Upper lobe of right lung (tissue), 1 donor: ENCODE results near the gene SSC4D. TPM values are rescaled to one million over a fixed set of nuclear protein-coding genes. Genes with fewer than 3 reads are reported as not detected.
A peak's percentile ranks its signal among the peaks of the same experiment; 100 is the strongest.

Experiments used
- ATAC-seq: fragments of 200-7000 bp; cut with Tn5 transposase; one replicate; pipeline ENCODE4 v1.9.1; 2020; ENCODE audit warnings: mild to moderate bottlenecking, moderate library complexity
- DNase-seq: peaks from one replicate; pipeline ENCODE4 v3.0.0-alpha.2; 2020
- H3K27ac ChIP-seq: fragments of 200-600 bp; one replicate; pipeline ENCODE4 v1.8.0; 2022
- H3K27me3 ChIP-seq: fragments of 200-600 bp; one replicate; pipeline ENCODE4 v1.8.0; 2022; ENCODE audit warnings: mild to moderate bottlenecking
- H3K36me3 ChIP-seq: fragments of 200-600 bp; one replicate; pipeline ENCODE4 v1.8.0; 2022
- H3K4me1 ChIP-seq: fragments of 200-600 bp; one replicate; pipeline ENCODE4 v1.8.0; 2022
- H3K4me3 ChIP-seq: fragments of 200-600 bp; one replicate; pipeline ENCODE4 v1.8.0; 2022; ENCODE audit warnings: mild to moderate bottlenecking
- H3K9me3 ChIP-seq: fragments of 200-600 bp; one replicate; pipeline ENCODE4 v1.8.0; 2022
- intact Hi-C: fragments of 100-400 bp; cut with DNase I; formaldehyde crosslinking; loops from one replicate; pipeline ENCODE4 v1.11.0; 2022
- total RNA-seq: library from RNA; stranded (reverse); fragmentation: NEBNext Ultra II Directional; extraction: Animal tissue kit (Norgen Biotek cat#: 25700); gene quantifications from one replicate; pipeline ENCODE4 v1.2.1, GENCODE V29; 2021
- TF ChIP-seq, protein P1 (sequence below): fragments of 200-600 bp; IDR thresholded peaks from one replicate; pipeline ENCODE4 v1.8.0; 2022; ENCODE audit warnings: antibody characterized with exemption
- donor health status: DM: no; HTN: yes; CAD: no; lungs with severe emphysema.

The SSC4D gene
- total RNA-seq, 1 donor from 2014 or later = 1.1 TPM

- Histone ChIP-seq H3K4me1 (peaks cover 16% of the 10 kb centered on the region), H3K9me3 (no peaks in the 10 kb centered on the region), H3K27ac (no peak overlapping the region), H3K36me3 (no peaks in the 10 kb centered on the region), H3K4me3 (no peak overlapping the region), H3K27me3 (no peaks in the 10 kb centered on the region)
- intact Hi-C loops = no loop called here
- TF ChIP-seq, protein P1, sequence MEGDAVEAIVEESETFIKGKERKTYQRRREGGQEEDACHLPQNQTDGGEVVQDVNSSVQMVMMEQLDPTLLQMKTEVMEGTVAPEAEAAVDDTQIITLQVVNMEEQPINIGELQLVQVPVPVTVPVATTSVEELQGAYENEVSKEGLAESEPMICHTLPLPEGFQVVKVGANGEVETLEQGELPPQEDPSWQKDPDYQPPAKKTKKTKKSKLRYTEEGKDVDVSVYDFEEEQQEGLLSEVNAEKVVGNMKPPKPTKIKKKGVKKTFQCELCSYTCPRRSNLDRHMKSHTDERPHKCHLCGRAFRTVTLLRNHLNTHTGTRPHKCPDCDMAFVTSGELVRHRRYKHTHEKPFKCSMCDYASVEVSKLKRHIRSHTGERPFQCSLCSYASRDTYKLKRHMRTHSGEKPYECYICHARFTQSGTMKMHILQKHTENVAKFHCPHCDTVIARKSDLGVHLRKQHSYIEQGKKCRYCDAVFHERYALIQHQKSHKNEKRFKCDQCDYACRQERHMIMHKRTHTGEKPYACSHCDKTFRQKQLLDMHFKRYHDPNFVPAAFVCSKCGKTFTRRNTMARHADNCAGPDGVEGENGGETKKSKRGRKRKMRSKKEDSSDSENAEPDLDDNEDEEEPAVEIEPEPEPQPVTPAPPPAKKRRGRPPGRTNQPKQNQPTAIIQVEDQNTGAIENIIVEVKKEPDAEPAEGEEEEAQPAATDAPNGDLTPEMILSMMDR = no peak
- DNase-seq (no peak), ATAC-seq (no peak)
Observed at GRCh38 chr7:76383089-76383944, 26.2 kb downstream of the SSC4D start.

DNA sequence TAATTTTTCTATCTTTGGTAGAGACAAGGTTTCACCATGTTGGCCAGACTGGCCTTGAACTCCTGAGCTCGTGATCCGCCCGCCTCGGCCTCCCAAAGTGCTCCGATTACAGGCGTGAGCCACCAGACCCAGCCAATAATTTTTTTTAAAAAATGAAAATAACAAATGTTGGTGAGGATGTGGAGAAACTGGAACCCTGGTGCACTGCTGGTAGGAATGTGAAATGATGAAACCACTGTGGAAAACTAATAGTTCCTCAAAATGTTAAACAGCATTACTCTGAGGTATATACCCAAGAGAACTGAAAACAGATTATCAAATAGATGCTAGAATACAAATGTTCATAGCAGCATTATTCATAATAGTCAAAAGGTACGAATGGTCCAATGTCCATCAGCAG is 27.7 kb downstream of the SSC4D start:
- Histone ChIP-seq H3K9me3 (no peaks in the 10 kb centered on the region), H3K4me3 (no peak overlapping the region), H3K36me3 (no peaks in the 10 kb centered on the region), H3K27me3 (no peaks in the 10 kb centered on the region), H3K27ac (no peak overlapping the region), H3K4me1 (peaks cover 16% of the 10 kb centered on the region)
- ATAC-seq = no peak
- DNase-seq = no peak
- intact Hi-C loops = no loop called here
- TF ChIP-seq, protein P1 = no peak

DNA sequence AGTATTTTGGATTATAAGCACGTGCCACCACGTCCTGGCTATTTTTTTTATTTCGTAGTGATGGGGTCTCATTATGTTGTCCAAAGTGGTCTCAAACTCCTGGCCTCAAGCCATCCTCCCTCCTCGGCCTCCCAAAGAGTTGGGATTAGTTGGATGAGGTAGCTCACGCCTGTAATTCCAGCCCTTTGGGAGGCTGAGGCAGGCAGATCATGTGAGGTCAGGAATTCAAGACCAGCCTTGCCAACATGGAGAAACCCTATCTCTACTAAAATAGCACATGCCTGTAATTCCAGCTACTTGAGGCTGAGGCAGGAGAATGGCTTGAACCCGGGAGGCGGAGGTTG is 28.9 kb downstream of the SSC4D start:
- TF ChIP-seq, protein P1 = no peak
- Histone ChIP-seq H3K27me3 (no peaks in the 10 kb centered on the region), H3K27ac (peak overlapping the region; percentile 91), H3K36me3 (no peaks in the 10 kb centered on the region), H3K4me3 (peak overlapping the region; percentile 46), H3K9me3 (no peaks in the 10 kb centered on the region), H3K4me1 (peaks cover 16% of the 10 kb centered on the region)
- intact Hi-C loops = no loop called here
- no peak for ATAC-seq
- DNase-seq = no peak

- no peak overlapping the region for H3K27ac ChIP-seq
- H3K27me3 ChIP-seq = no peaks in the 10 kb centered on the region
- no peak overlapping the region for H3K4me3 ChIP-seq
- H3K36me3 ChIP-seq = no peaks in the 10 kb centered on the region
- DNase-seq (no peak), ATAC-seq (no peak)
- intact Hi-C loops = no loop called here
- H3K4me1 ChIP-seq = peaks cover 16% of the 10 kb centered on the region
- H3K9me3 ChIP-seq = no peaks in the 10 kb centered on the region
- TF ChIP-seq, protein P1 = no peak
Observed at GRCh38 chr7:76377186-76377918, 32.1 kb downstream of the SSC4D start.

DNA sequence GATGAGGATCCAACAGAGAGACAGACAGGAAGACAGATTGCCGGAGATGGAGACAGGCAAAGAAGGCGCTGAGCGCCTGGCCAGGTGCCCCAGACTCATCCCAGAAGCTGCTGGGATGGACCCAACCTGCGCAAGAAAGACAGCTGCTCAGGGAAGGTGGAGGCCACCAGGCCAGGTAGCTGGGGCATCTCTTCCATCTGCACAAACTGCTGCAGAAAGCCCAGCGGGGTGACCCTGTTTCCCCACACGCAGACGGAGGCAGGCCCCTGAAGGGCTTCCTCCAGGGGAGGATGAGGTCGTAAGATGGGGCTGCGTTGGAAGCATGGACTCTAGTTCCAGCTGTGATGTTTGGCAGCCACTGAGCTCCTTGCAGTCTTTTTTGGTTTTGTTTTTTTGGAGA is 34.2 kb downstream of the SSC4D start:
- Histone ChIP-seq H3K4me3 (no peak overlapping the region), H3K4me1 (peaks cover 11% of the 10 kb centered on the region), H3K27me3 (no peaks in the 10 kb centered on the region), H3K9me3 (no peaks in the 10 kb centered on the region), H3K27ac (no peak overlapping the region), H3K36me3 (no peaks in the 10 kb centered on the region)
- intact Hi-C loops = no loop called here
- DNase-seq = no peak
- TF ChIP-seq, protein P1 = no peak
- no peak for ATAC-seq
